HepG2 (cell line): ENCODE data around the gene INPP5E. TPM values are rescaled to one million over a fixed set of nuclear protein-coding genes. Genes with fewer than 3 reads are reported as not detected.

Experiments used
- ELK4 ChIP-seq: sonication (generic); formaldehyde crosslinking; IDR thresholded peaks from 2 replicates; pipeline ENCODE4 v1.9.0; 2021; ENCODE audit warnings: missing genetic modification reagents, borderline replicate concordance
- ETS1 ChIP-seq: sonication (generic); formaldehyde crosslinking; IDR thresholded peaks from 2 replicates; pipeline ENCODE4 v1.4.0; 2020; ENCODE audit warnings: missing genetic modification reagents
- IRF2 ChIP-seq: IDR thresholded peaks from 2 replicates; pipeline ENCODE4 v1.6.1; 2018; ENCODE audit warnings: missing genetic modification reagents, missing compliant biosample characterization
- MATR3 ChIP-seq: sonication (generic); formaldehyde crosslinking; IDR thresholded peaks from 2 replicates; pipeline ENCODE4 v1.4.0; 2020; ENCODE audit warnings: missing genetic modification reagents
- MTA3 ChIP-seq: sonication (generic); formaldehyde crosslinking; IDR thresholded peaks from 2 replicates; pipeline ENCODE4 v1.4.0; 2020; ENCODE audit warnings: missing genetic modification reagents
- USF2 ChIP-seq, 2 experiments: sonication (generic) in 1 of 2; formaldehyde crosslinking in 1 of 2; IDR thresholded peaks; 2 replicates each; pipeline versions ENCODE4 v1.5.1 to v1.6.1; 2011 to 2020; ENCODE audit warnings: borderline replicate concordance in 1 of 2, low read depth in 1 of 2, low read length in 1 of 2, mild to moderate bottlenecking in 1 of 2, missing genetic modification reagents in 1 of 2, moderate library complexity in 1 of 2
- ZFP36L2 ChIP-seq: sonication (generic); formaldehyde crosslinking; IDR thresholded peaks from 2 replicates; pipeline ENCODE4 v1.4.0; 2020; ENCODE audit warnings: missing genetic modification reagents
- ZFYVE20 ChIP-seq: sonication (generic); formaldehyde crosslinking; IDR thresholded peaks from 2 replicates; pipeline ENCODE4 v1.8.0; 2023; ENCODE audit warnings: low read depth, mild to moderate bottlenecking, moderate library complexity, missing genetic modification reagents, borderline replicate concordance
- ZMYM3 ChIP-seq: sonication (generic); formaldehyde crosslinking; IDR thresholded peaks from 2 replicates; pipeline ENCODE4 v1.5.1; 2020; ENCODE audit warnings: mild to moderate bottlenecking, missing genetic modification reagents
- ZNF891 ChIP-seq: sonication (generic); formaldehyde crosslinking; IDR thresholded peaks from 2 replicates; pipeline ENCODE4 v1.5.0; 2020; ENCODE audit warnings: mild to moderate bottlenecking, missing genetic modification reagents
- polyA plus RNA-seq, 8 experiments: library from polyadenylated mRNA; depleted of rRNA in 3 of 8; stranded (reverse) in 7 of 8; unstranded in 1 of 8; fragments of >200 nt; fragmentation: Illumina TruSeq in 4 of 8; extraction: Trizol in 4 of 8; gene quantifications; 2 replicates each; pipeline versions ENCODE4 v1.2.1 to v1.2.3, GENCODE V29; 2011 to 2016; ENCODE audit warnings: low read depth in 4 of 8, missing spikeins in 1 of 8, mixed read lengths in 1 of 8; ENCODE audit not compliant: insufficient read depth in 1 of 8
- total RNA-seq, 5 experiments: library from RNA; depleted of rRNA; stranded (reverse); fragments of >200 nt; fragmentation: Illumina TruSeq; extraction: Trizol; gene quantifications; 2 replicates each; pipeline ENCODE4 v1.2.3, GENCODE V29; 2016; ENCODE audit warnings: low read depth in 1 of 5
- TF ChIP-seq, protein P1 (sequence below): IDR thresholded peaks from 2 replicates; pipeline ENCODE4 v1.6.1; 2016; ENCODE audit warnings: missing biosample characterization, missing genetic modification reagents, low read depth

INPP5E gene
- total and polyA plus RNA-seq, 2 of the 13 experiments (the other 11 are each of a cell fraction or from before 2014, with no cell fraction given): 5.5 TPM

- no peak for TF ChIP-seq ELK4 (CRISPR knock-in tag)
- TF ChIP-seq MTA3 (CRISPR knock-in tag): no peak
- TF ChIP-seq ZFYVE20: no peak
- no peak for TF ChIP-seq MATR3
- TF ChIP-seq ETS1 (CRISPR knock-in tag): no peak
- TF ChIP-seq USF2 (IDR thresholded peaks at IDR 0.05; ENCODE audit: low read depth, low read length): no peak
- TF ChIP-seq USF2 (CRISPR knock-in tag; IDR thresholded peaks at IDR 0.05; ENCODE audit: borderline replicate concordance): no peak
- no peak for TF ChIP-seq ZFP36L2
- TF ChIP-seq, protein P1, sequence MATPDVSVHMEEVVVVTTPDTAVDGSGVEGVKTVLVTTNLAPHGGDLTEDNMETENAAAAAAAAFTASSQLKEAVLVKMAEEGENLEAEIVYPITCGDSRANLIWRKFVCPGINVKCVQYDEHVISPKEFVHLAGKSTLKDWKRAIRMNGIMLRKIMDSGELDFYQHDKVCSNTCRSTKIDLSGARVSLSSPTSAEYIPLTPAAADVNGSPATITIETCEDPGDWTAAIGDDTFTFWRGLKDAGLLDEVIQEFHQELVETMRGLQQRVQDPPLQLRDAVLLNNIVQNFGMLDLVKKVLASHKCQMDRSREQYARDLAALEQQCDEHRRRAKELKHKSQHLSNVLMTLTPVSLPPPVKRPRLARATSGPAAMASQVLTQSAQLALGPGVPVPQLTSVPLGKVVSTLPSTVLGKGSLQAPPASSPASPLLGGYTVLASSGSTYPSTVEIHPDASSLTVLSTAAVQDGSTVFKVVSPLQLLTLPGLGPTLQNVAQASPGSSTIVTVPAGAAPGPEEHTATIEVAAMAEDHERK (CRISPR knock-in tag): no peak
- TF ChIP-seq IRF2 (CRISPR knock-in tag): no peak
- TF ChIP-seq ZMYM3: no peak
- TF ChIP-seq ZNF891 (CRISPR knock-in tag): no peak
Measured at GRCh38 chr9:136416914-136417313, 22.7 kb downstream of the INPP5E start (continued).
